CD4-positive, alpha-beta T cell (primary cell): ENCODE results near the gene MYL3. TPM values are rescaled to one million over a fixed set of nuclear protein-coding genes. Genes with fewer than 3 reads are reported as not detected.

ENCODE experiments used
- ATAC-seq: fragments of 200-7000 bp; cut with Tn5 transposase; one replicate; pipeline ENCODE4 v1.10.0; 2022; ENCODE audit warnings: mild to moderate bottlenecking; ENCODE audit not compliant: poor library complexity
- CTCF ChIA-PET: fragments of 350-600 bp; sonication (Branson Sonifier 250); formaldehyde crosslinking; loops from one replicate; lab custom pipeline; 2021; ENCODE audit warnings: antibody characterized with exemption, inconsistent platforms; lab: Charles Lee
- POLR2A ChIA-PET: fragments of 350-600 bp; sonication (Branson Sonifier 250); formaldehyde crosslinking; loops from one replicate; lab custom pipeline; 2021; ENCODE audit warnings: antibody characterized with exemption, inconsistent platforms; lab: Charles Lee
- DNase-seq, 14 experiments: peaks; one replicate each; pipeline ENCODE4 v3.0.0-alpha.2; 2013 to 2020; ENCODE audit warnings: mixed read lengths in 2 of 14
- H3K27ac ChIP-seq, 2 donors: one replicate each; pipeline versions ENCODE4 v1.5.1 to v1.7.0; 2013; ENCODE audit warnings: low read length in 2 of 2, low read depth in 1 of 2, mild to moderate bottlenecking in 1 of 2
- H3K27me3 ChIP-seq, 2 experiments: 1 replicate in 1 of 2; 2 replicates in 1 of 2; pipeline versions ENCODE4 v1.6.1 to v1.7.0; 2013; ENCODE audit warnings: low read length in 2 of 2, control low read depth in 1 of 2, mild to moderate bottlenecking in 1 of 2, moderate library complexity in 1 of 2; ENCODE audit not compliant: insufficient read depth in 2 of 2, control insufficient read depth in 1 of 2
- H3K36me3 ChIP-seq: one replicate; pipeline ENCODE4 v1.6.1; 2013; ENCODE audit warnings: low read length, control low read depth; ENCODE audit not compliant: insufficient read depth
- H3K4me1 ChIP-seq: one replicate; pipeline ENCODE4 v1.6.1; 2013; ENCODE audit warnings: low read length, control low read depth; ENCODE audit not compliant: insufficient read depth
- H3K4me3 ChIP-seq: one replicate; pipeline ENCODE4 v1.5.1; 2013; ENCODE audit warnings: mild to moderate bottlenecking, low read length, moderate library complexity
- H3K9me3 ChIP-seq, 2 experiments: 1 replicate in 1 of 2; 2 replicates in 1 of 2; pipeline versions ENCODE4 v1.6.1 to v1.7.0; 2013; ENCODE audit warnings: low read length in 2 of 2, mild to moderate bottlenecking in 2 of 2, control low read depth in 1 of 2, moderate library complexity in 1 of 2; ENCODE audit not compliant: control insufficient read depth in 1 of 2, insufficient read depth in 1 of 2
- H3K27ac Mint-ChIP-seq: one replicate; pipeline ENCODE4 v1.8.0; 2020; ENCODE audit warnings: mixed read lengths
- H3K27me3 Mint-ChIP-seq: one replicate; pipeline ENCODE4 v1.8.0; 2021; ENCODE audit warnings: mixed read lengths
- H3K36me3 Mint-ChIP-seq: one replicate; pipeline ENCODE4 v1.8.0; 2021; ENCODE audit warnings: low read depth, mixed read lengths
- H3K4me1 Mint-ChIP-seq: one replicate; pipeline ENCODE4 v1.8.0; 2021; ENCODE audit warnings: low read depth, mixed read lengths
- H3K4me3 Mint-ChIP-seq: one replicate; pipeline ENCODE4 v1.8.0; 2020; ENCODE audit warnings: mild to moderate bottlenecking, mixed read lengths
- H3K9me3 Mint-ChIP-seq: one replicate; pipeline ENCODE4 v1.8.0; 2020; ENCODE audit warnings: mixed read lengths
- intact Hi-C, 2 experiments: fragments of 100-400 bp; cut with DNase I in 1 of 2; cut with micrococcal nuclease in 1 of 2; formaldehyde crosslinking; loops; one replicate each; pipeline versions ENCODE4 v1.15.1 to v1.9.0; 2023 to 2025; cut with DNase I, micrococcal nuclease
- total RNA-seq, 174 experiments: library from RNA in 2 of 174; stranded (reverse) in 2 of 174; gene quantifications; one replicate each; pipeline ENCODE4 v1.2.3 and lab custom pipeline; 2021 to 2026
- TF ChIP-seq, protein P1 (sequence below): fragments of 200-600 bp; IDR thresholded peaks from one replicate; pipeline ENCODE4 v1.8.0; 2022; ENCODE audit warnings: antibody characterized with exemption, mild to moderate bottlenecking

The MYL3 gene
- total RNA-seq, 2 experiments from 2014 or later, result not detected

DNA sequence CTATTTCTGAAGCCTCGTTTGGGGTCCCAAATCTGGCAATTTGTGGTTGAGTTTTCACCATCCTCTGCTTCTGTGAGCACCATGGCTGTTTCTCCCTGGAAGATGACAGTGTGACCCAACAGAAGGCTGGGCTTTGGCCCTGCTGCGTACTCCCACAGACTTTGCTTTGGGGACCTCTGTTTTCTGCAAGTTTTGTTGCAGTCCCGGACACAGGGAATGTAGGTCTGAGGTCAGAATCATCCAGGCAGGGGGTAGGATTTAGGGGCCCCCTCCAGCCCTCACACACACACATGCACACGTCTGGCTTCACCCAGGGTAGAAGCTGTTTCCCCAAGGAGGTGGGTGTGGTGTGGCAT, 20.6 kb upstream of the MYL3 start:
- Mint-ChIP-seq H3K36me3 (no peaks in the 10 kb centered on the region), H3K4me1 (peaks cover 6% of the 10 kb centered on the region), H3K9me3 (no peaks in the 10 kb centered on the region), H3K4me3 (peak overlapping the region; percentile 73), H3K27me3 (peaks cover 48% of the 10 kb centered on the region), H3K27ac (no peak overlapping the region)
- Histone ChIP-seq H3K27me3 (peaks cover 31 to 34% of the 10 kb centered on the region in 2 experiments), H3K4me1 (peaks cover 21% of the 10 kb centered on the region), H3K9me3 (peaks cover 0 to 6% of the 10 kb centered on the region in 2 experiments), H3K4me3 (no peak overlapping the region), H3K27ac (no peak overlapping the region), H3K36me3 (no peaks in the 10 kb centered on the region)
- CTCF ChIA-PET, result interaction anchor here (1.2 kb wide), 1 partner anchor 11 kb away, joined by 3 read pairs; no protein-coding TSS in a partner anchor
- POLR2A ChIA-PET, result no interaction called here
- DNase-seq (no peak), ATAC-seq (no peak)
- intact Hi-C loops, result no loop called here
- TF ChIP-seq, protein P1, sequence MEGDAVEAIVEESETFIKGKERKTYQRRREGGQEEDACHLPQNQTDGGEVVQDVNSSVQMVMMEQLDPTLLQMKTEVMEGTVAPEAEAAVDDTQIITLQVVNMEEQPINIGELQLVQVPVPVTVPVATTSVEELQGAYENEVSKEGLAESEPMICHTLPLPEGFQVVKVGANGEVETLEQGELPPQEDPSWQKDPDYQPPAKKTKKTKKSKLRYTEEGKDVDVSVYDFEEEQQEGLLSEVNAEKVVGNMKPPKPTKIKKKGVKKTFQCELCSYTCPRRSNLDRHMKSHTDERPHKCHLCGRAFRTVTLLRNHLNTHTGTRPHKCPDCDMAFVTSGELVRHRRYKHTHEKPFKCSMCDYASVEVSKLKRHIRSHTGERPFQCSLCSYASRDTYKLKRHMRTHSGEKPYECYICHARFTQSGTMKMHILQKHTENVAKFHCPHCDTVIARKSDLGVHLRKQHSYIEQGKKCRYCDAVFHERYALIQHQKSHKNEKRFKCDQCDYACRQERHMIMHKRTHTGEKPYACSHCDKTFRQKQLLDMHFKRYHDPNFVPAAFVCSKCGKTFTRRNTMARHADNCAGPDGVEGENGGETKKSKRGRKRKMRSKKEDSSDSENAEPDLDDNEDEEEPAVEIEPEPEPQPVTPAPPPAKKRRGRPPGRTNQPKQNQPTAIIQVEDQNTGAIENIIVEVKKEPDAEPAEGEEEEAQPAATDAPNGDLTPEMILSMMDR, result no peak

DNA sequence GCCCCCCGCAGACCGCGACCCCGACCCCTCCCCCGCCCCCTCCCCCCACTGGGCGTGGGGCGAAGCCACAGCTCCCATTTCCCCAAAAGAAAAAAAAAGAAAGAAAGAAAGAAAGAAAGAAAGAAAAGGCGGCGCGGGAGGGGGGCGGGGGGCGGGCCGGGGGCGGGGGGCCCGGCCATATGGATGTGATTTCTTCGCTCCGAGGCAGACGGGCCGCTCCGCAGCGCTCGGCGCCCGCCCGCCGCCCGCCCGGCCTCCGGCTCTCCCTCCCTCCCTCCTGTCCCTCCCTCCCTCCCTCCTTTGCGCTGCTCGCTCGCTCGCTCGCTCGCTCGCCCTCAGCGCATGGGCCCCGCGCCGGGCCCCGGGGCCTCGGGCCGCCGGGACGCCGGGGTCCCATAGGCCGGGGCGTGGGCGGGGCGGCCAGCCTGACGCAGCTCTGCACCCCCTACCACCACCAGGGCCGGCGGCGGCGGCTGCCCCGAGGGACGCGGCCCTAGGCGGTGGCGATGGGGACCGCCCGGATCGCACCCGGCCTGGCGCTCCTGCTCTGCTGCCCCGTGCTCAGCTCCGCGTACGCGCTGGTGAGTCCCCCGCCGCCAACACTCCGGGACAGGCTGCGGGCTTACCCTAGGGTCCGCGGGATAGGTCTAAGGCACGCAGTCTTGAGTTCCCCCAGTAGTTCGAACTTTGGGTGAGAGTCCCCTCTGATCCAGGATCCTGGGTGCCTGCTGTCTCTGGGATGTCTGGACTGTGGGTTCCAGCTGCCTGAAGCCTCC, 20.0 kb upstream of the MYL3 start:
- POLR2A ChIA-PET, result no interaction called here
- ATAC-seq (peak; percentile 40), DNase-seq (peak in 6 of 14 experiments; percentile 8 to 51 (median 16))
- peaks cover 34% of the 10 kb centered on the region in 2 experiments for H3K27me3 ChIP-seq
- Mint-ChIP-seq H3K27ac (no peak overlapping the region), H3K4me3 (peak overlapping the region; percentile 73), H3K27me3 (peaks cover 48% of the 10 kb centered on the region), H3K36me3 (no peaks in the 10 kb centered on the region), H3K9me3 (no peaks in the 10 kb centered on the region), H3K4me1 (peaks cover 6% of the 10 kb centered on the region)
- H3K9me3 ChIP-seq, result peaks cover 0 to 6% of the 10 kb centered on the region in 2 experiments
- no peaks in the 10 kb centered on the region for H3K36me3 ChIP-seq
- CTCF ChIA-PET, result interaction anchor here (1.2 kb wide), 1 partner anchor 12 kb away, joined by 3 read pairs; no protein-coding TSS in a partner anchor
- TF ChIP-seq, protein P1, result no peak
- H3K4me3 ChIP-seq, result peak overlapping the region; percentile 41
- peaks cover 21% of the 10 kb centered on the region for H3K4me1 ChIP-seq
- H3K27ac ChIP-seq, result no peak overlapping the region
- intact Hi-C loops, result no loop called here

DNA sequence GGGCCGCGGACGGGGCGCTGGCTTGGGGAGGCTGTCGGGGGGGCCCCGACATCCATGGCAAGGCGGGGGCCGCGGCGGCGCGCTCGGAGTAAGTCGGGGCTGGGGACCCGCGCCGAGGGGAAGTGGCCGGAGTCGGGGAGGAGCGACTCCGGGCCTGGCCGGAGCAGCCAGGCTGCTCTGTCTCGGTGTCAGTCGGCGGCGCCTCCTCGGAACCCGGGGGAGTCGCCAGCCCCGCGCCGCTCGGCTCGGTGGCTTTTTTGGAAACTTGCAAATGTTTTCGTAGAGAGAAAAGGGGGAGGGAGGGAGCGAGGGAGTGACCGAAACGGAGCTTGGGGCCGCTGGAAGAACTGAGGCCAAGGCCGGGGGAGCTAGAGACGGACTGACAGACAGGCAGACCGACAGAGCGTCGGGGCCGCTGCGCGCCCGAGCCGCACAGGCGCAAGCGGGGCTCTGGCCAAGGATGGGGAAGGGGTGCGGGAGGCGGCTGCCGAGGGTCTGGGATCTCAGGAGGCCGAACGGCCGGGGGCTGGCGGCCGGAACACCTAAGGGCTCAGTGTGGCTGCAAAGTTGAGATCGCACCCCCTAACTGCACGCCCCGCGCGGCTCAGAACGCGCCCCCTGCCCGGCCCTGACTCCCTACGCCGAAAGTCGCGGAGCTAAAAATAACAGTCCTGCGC, 19.3 kb upstream of the MYL3 start:
- ChIA-PET CTCF (no interaction called here), POLR2A (no interaction called here)
- peaks cover 0 to 6% of the 10 kb centered on the region in 2 experiments for H3K9me3 ChIP-seq
- H3K9me3 Mint-ChIP-seq, result no peaks in the 10 kb centered on the region
- H3K27ac ChIP-seq, result no peak overlapping the region
- ATAC-seq (no peak), DNase-seq (peak in 1 of 14 experiments; percentile 19)
- no peak overlapping the region for H3K27ac Mint-ChIP-seq
- peaks cover 34% of the 10 kb centered on the region in 2 experiments for H3K27me3 ChIP-seq
- peaks cover 48% of the 10 kb centered on the region for H3K27me3 Mint-ChIP-seq
- H3K36me3 ChIP-seq, result no peaks in the 10 kb centered on the region
- H3K4me3 ChIP-seq, result peak overlapping the region; percentile 41
- TF ChIP-seq, protein P1, result no peak
- intact Hi-C loops, result no loop called here
- H3K36me3 Mint-ChIP-seq, result no peaks in the 10 kb centered on the region
- H3K4me1 Mint-ChIP-seq, result peaks cover 6% of the 10 kb centered on the region
- peaks cover 21% of the 10 kb centered on the region for H3K4me1 ChIP-seq
- H3K4me3 Mint-ChIP-seq, result peak overlapping the region; percentile 65
